Measurements from ENCODE around the gene TMEM183A. TPM values are rescaled to one million over a fixed set of nuclear protein-coding genes. Genes with fewer than 3 reads are reported as not detected.
A peak's percentile ranks its signal among the peaks of the same experiment; 100 is the strongest.

TMEM183A gene
- total and polyA plus RNA-seq, 10 of the 15 experiments (the other 5 are each of a cell fraction or from before 2014, with no cell fraction given): 12.3 to 103 (median 66.3) TPM

- TF ChIP-seq ZBTB11 (CRISPR knock-in tag; IDR thresholded peaks at IDR 0.05) (no peak), BACH1 (IDR thresholded peaks at IDR 0.05; ENCODE audit: borderline replicate concordance) (peak; percentile 35; the same call in 1 of the 2 replicates), ETV6 (conservative IDR thresholded peaks at IDR 0.05 in 1 of 2, IDR thresholded peaks at IDR 0.05 in 1 of 2; ENCODE audit: borderline replicate concordance in 1 of 2, low read depth in 1 of 2) (no peak), PKNOX1 (IDR thresholded peaks at IDR 0.05) (no peak), POLR2A (IDR thresholded peaks at IDR 0.05; ENCODE audit: low read depth, low read length) (peak; percentile 95), RUNX3 (IDR thresholded peaks at IDR 0.05; ENCODE audit: low read length) (no peak; the same call in 1 of the 2 replicates), CREM (IDR thresholded peaks at IDR 0.05; ENCODE audit: low read depth) (peak; percentile 99), FOXK2 (IDR thresholded peaks at IDR 0.05) (peak; percentile 61), CHD1 (IDR thresholded peaks at IDR 0.05; ENCODE audit: low read depth, low read length) (no peak), MAX (IDR thresholded peaks at IDR 0.05; ENCODE audit: low read depth, low read length) (peak; percentile 68; the same call in 1 of the 2 replicates), SREBF1 (IDR thresholded peaks at IDR 0.05; ENCODE audit: low read length) (no peak), ASH2L (IDR thresholded peaks at IDR 0.05; ENCODE audit: borderline replicate concordance, low read depth) (no peak), SRF (IDR thresholded peaks at IDR 0.05; ENCODE audit: low read depth in 2 of 2, low read length in 2 of 2) (peak in 1 of 2 experiments; percentile 75; a peak in 2 of 4 replicates), ZNF217 (IDR thresholded peaks at IDR 0.05) (no peak), SP1 (IDR thresholded peaks at IDR 0.05; ENCODE audit: low read depth, low read length) (peak; percentile 92), EZH2 (IDR thresholded peaks at IDR 0.05; ENCODE audit: borderline replicate concordance, control insufficient read depth, low read depth, low read length) (no peak), BCL11A (IDR thresholded peaks at IDR 0.05; ENCODE audit: low read depth, low read length) (no peak), NKRF (conservative IDR thresholded peaks at IDR 0.05) (peak; percentile 80), CEBPZ (IDR thresholded peaks at IDR 0.05; ENCODE audit: low read depth, low read length) (no peak), RB1 (IDR thresholded peaks at IDR 0.05; ENCODE audit: borderline replicate concordance) (peak; percentile 5; the same call in 1 of the 2 replicates)
Observed at GRCh38 chr1:203006948-203007871, at the start of gene TMEM183A (continued).

Data from GM12878 (cell line).